Thoracic aorta (tissue), 2 donors: ENCODE measurements around the gene SET. TPM values are rescaled to one million over a fixed set of nuclear protein-coding genes. Genes with fewer than 3 reads are reported as not detected.
"Not testable (repeated sequence)": the region's sequence is repeated elsewhere in the genome, so short reads cannot be mapped to it uniquely, and the experiment has no call there.

Experiments
- ATAC-seq: fragments of 150-250 bp; one replicate; pipeline ENCODE4 v1.8.0; 2017; ENCODE audit warnings: low read depth; ENCODE audit not compliant: insufficient number of reproducible peaks, low FRiP score
- DNase-seq: peaks from one replicate; pipeline ENCODE4 v3.0.0-alpha.2; 2020; ENCODE audit warnings: low spot score
- H3K27ac ChIP-seq, 2 donors: fragments of 200-600 bp; sonication (generic); 1 replicate in 1 of 2; 2 replicates in 1 of 2; pipeline ENCODE4 v1.5.1; 2016; ENCODE audit warnings: mild to moderate bottlenecking in 2 of 2, moderate library complexity in 2 of 2
- H3K27me3 ChIP-seq: fragments of 200-600 bp; sonication (generic); replicated peaks from 2 replicates; pipeline ENCODE4 v1.6.0; 2016; ENCODE audit warnings: mild to moderate bottlenecking; ENCODE audit not compliant: insufficient read depth
- H3K36me3 ChIP-seq: fragments of 200-600 bp; sonication (generic); one replicate; pipeline ENCODE4 v1.5.1; 2016
- H3K4me1 ChIP-seq, 2 donors: fragments of 200-600 bp; sonication (generic); 1 replicate in 1 of 2; 2 replicates in 1 of 2; pipeline versions ENCODE4 v1.5.1 to v1.6.0; 2016; ENCODE audit warnings: low read depth in 2 of 2, mild to moderate bottlenecking in 1 of 2; ENCODE audit not compliant: control insufficient read depth in 1 of 2
- H3K4me3 ChIP-seq: fragments of 200-600 bp; sonication (generic); 2 replicates; pipeline ENCODE4 v1.5.1; 2016; ENCODE audit warnings: mild to moderate bottlenecking
- H3K9me3 ChIP-seq: fragments of 200-600 bp; sonication (generic); 2 replicates; pipeline ENCODE4 v1.5.1; 2016
- total RNA-seq, 2 donors: library from RNA; depleted of rRNA; stranded (reverse); fragments of >200 nt; gene quantifications; one replicate each; pipeline versions ENCODE4 v1.1.0 to v1.2.3, GENCODE V29; 2016
- TF ChIP-seq, protein P1 (sequence below): fragments of 200-600 bp; sonication (generic); IDR thresholded peaks from one replicate; pipeline ENCODE4 v1.5.1; 2019; ENCODE audit warnings: antibody characterized with exemption

SET gene
- total RNA-seq, 2 donors from 2014 or later: 83.3 to 201 TPM

DNA sequence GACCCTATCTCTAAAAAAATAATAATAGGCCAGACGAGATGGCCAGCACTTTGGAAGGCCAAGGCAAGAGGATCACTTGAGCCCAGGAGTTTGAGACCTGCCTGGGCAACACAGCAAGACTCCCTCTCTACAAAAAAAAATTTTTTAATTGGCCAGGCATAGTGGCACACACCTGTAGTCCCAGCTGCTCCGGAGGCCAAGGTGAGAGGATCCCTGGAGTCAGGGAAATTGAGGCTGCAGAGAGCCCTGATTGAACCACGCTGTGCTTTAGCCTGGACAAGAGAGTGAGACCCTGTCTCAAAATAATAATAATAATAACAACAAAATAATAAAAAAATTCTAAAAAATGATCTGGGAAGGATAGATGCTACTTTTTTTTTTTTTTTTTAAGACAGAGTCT, 31.2 kb upstream of the SET start:
- ATAC-seq: no peak
- TF ChIP-seq, protein P1, sequence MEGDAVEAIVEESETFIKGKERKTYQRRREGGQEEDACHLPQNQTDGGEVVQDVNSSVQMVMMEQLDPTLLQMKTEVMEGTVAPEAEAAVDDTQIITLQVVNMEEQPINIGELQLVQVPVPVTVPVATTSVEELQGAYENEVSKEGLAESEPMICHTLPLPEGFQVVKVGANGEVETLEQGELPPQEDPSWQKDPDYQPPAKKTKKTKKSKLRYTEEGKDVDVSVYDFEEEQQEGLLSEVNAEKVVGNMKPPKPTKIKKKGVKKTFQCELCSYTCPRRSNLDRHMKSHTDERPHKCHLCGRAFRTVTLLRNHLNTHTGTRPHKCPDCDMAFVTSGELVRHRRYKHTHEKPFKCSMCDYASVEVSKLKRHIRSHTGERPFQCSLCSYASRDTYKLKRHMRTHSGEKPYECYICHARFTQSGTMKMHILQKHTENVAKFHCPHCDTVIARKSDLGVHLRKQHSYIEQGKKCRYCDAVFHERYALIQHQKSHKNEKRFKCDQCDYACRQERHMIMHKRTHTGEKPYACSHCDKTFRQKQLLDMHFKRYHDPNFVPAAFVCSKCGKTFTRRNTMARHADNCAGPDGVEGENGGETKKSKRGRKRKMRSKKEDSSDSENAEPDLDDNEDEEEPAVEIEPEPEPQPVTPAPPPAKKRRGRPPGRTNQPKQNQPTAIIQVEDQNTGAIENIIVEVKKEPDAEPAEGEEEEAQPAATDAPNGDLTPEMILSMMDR: no peak
- Histone ChIP-seq H3K27ac (peak overlapping the region in 1 of 2 donors; percentile 98), H3K9me3 (no peaks in the 10 kb centered on the region), H3K36me3 (no peaks in the 10 kb centered on the region), H3K4me1 (peaks cover 0 to 7% of the 10 kb centered on the region in 2 donors), H3K27me3 (no peaks in the 10 kb centered on the region), H3K4me3 (no peak overlapping the region)
- DNase-seq: no peak

- not testable (repeated sequence) for H3K9me3 ChIP-seq, DNase-seq, H3K27ac ChIP-seq, H3K36me3 ChIP-seq, H3K27me3 ChIP-seq, ATAC-seq, H3K4me3 ChIP-seq, H3K4me1 ChIP-seq
Measured at GRCh38 chr9:128666481-128666941, 22.5 kb upstream of the SET start.

DNA sequence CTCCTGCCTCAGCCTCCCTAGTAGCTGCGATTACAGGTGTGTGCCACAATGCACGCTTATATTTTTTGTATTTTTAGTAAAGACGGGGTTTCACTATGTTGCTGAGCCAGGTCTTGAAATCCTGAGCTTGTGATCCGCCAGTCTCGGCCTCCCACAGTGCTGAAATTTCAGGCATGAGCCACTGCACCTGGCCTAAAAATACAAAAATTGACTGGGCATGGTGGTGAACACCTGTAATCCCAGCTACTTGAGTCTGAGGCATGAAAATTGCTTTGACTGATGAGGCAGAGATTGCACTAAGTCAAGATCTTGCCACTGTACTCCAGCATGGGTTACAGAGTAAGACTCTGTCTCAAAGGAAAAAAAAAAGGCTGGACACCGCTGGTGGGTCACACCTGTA, 19.2 kb upstream of the SET start:
- H3K4me1 ChIP-seq: no peaks in the 10 kb centered on the region
- no peaks in the 10 kb centered on the region for H3K27me3 ChIP-seq
- H3K9me3 ChIP-seq: no peaks in the 10 kb centered on the region
- DNase-seq: no peak
- TF ChIP-seq, protein P1: no peak
- no peak overlapping the region for H3K27ac ChIP-seq
- H3K4me3 ChIP-seq: no peak overlapping the region
- H3K36me3 ChIP-seq: no peaks in the 10 kb centered on the region
- ATAC-seq: no peak

DNA sequence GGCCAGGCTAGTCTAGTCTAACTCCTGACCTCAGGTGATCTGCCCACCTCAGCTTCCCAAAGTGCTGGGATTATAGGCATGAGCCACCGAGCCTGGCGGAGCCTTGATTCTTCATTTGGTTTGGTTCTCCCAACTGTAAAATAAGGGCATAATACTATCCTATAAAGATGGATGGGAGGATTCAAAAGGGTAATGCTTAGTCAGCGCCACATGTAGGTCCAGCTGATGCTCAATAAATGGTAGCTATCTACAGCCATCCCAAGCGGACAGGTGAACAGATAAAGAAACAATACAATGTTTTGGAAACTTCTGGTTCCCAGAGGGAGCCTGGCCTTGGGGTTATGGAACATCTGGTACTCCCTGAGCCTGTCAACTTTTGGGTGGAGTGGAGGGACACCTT, 13.6 kb upstream of the SET start:
- ATAC-seq (no peak), DNase-seq (no peak)
- H3K9me3 ChIP-seq: no peaks in the 10 kb centered on the region
- TF ChIP-seq, protein P1: no peak
- no peak overlapping the region for H3K27ac ChIP-seq
- H3K36me3 ChIP-seq: no peaks in the 10 kb centered on the region
- H3K4me3 ChIP-seq: no peak overlapping the region
- H3K27me3 ChIP-seq: no peaks in the 10 kb centered on the region
- H3K4me1 ChIP-seq: no peaks in the 10 kb centered on the region

- no peak for DNase-seq
- Histone ChIP-seq H3K4me3 (peak overlapping the region; percentile 16), H3K27me3 (no peaks in the 10 kb centered on the region), H3K4me1 (no peaks in the 10 kb centered on the region), H3K36me3 (no peaks in the 10 kb centered on the region), H3K27ac (no peak overlapping the region), H3K9me3 (no peaks in the 10 kb centered on the region)
- TF ChIP-seq, protein P1: no peak
- no peak for ATAC-seq
Measured at GRCh38 chr9:128677794-128678193, 11.2 kb upstream of the SET start.
